DMS 273 (cell line): ENCODE results near the gene ADARB2.
"Not testable (repeated sequence)": the region's sequence is repeated elsewhere in the genome, so short reads cannot be mapped to it uniquely, and the experiment has no call there.

Experiments
- DNase-seq: peaks from one replicate; lab custom pipeline; 2025; ENCODE audit not compliant: unreplicated experiment; lab: John Stamatoyannopoulos, UW

Gene ADARB2

DNA sequence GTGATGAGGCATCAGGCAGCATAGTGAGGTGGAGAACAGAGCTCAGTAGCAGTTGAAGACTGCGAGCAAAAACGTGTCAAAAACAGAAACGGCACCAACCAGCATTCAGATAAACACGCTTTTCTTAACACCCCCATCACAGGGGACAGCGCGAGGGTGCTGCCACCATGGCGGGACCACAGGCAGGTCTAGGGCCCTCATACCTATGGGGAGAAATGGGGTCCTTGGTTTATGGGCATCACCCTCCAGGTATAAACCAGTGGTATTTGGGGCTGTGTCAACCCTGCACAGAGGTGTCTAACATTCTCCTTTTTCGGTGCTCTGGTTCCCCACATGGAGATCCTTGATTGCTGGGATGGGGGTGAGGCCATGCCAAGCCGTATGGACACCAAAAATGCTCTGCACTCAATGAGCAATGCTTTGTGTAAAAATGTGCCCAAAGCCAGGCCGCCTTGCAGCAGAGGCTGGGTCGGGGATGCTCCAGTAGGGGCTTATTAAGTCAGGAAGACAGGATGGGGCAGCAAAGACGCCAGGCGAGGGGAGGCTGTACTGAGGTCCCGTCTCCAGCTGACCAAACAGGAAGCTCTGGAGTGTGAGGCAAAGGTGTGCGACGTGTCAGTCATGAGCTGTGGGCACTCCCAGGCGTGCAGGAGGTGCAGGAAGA lies 489.6 kb downstream of the ADARB2 start:
- DNase-seq: no peak

DNA sequence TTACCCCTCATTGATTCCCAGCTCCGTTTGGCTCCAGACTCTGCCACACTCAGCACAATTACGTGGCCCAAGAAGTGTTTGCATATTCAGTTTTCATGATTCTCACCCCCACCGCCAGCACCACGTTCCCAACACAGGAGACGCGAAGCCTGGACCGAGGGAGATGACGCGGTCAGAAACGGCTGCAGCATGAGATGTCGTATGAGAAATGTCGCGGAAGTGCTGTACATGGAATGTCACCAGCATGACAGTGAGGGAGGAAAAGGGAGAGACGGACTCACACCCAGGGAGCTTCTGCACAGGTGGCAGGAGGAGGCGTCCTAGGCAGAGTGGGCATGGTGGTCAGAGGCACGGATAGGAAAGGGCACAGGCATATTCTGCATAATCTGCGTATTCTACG lies 492.8 kb downstream of the ADARB2 start:
- DNase-seq: no peak

DNA sequence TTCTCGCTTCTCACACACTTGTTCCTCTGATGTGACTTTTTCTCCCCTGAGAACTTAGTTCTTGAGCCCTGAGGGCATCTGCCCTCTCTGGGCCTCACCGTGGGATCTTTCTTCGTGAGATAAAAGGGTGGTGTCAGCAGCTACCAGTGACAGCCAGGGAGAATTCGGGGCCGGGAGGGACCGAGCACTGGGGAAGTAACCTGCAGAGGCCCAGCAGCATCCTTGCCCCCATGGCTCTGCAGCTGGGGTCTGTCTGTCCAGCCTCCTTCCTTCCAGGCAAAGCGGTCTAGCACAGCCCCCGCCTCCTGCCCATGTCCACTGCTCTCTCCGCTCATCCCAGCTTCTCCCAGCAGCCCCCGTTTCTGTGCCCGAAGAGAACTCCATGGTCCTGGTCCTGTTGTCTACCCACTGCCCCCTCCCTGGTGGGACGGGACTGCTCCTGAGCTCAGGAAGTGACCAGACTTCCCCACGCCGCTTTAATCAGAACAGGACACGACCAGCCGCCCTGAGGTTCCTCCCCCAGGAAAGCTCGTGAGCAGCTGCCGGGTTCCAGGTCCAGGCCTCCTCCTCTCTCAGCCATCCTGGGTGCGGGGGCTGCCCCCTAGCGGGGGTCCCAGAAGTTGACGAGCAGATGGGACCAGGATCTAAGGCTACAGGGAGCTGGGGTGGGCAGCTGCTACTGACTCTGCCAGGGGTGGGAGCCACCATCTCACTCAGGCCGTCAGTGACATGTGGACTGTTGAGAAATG lies 493.7 kb downstream of the ADARB2 start:
- DNase-seq: no peak

DNA sequence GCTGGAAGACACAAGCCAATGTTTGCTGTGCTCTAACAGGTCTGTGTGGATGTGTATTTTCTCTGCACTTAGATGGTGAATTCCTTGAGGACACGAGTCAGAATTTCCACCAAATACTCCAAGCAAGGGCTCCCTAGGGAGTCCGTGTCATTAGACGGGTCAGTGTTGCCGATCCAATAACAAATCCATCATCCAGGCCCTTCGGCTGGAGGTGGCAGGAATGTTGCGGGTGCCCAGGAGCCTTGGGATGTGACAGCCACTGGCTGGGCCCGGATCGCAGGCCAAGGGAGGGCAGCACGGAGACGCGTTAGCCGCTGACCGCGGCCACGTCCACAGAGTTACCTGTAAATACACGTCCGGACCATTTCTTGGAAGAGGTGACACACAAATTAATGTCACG lies 494.4 kb downstream of the ADARB2 start:
- DNase-seq: no peak

- DNase-seq: no peak
Observed at GRCh38 chr10:1241973-1242935, 495.1 kb downstream of the ADARB2 start.

- no peak for DNase-seq
Observed at GRCh38 chr10:1241322-1241890, 495.9 kb downstream of the ADARB2 start.

DNA sequence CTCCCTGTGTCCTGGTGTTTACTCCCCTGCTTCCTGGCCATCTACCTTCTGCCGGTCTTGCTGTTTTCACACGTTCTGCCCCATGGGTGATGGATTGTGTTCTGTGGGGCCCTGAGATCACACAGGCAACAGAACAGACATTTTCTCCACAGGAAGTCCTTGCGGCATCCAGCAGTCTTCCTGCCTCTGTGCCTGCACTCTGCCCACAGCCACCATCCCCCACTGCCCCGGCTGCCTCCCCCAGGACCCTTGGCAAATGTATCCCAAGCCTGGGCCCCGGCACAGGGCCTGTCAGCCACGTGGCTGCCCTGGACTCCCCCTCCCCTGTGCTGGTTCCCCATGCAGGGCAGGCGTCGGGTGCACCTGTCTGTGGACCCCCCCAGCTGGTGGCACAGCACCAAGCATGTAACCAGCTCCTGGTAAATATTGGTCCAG lies 497.0 kb downstream of the ADARB2 start:
- no peak for DNase-seq

GRCh38 chr10:1233031-1233430 lies 504.3 kb downstream of the ADARB2 start:
- DNase-seq: no peak

DNA sequence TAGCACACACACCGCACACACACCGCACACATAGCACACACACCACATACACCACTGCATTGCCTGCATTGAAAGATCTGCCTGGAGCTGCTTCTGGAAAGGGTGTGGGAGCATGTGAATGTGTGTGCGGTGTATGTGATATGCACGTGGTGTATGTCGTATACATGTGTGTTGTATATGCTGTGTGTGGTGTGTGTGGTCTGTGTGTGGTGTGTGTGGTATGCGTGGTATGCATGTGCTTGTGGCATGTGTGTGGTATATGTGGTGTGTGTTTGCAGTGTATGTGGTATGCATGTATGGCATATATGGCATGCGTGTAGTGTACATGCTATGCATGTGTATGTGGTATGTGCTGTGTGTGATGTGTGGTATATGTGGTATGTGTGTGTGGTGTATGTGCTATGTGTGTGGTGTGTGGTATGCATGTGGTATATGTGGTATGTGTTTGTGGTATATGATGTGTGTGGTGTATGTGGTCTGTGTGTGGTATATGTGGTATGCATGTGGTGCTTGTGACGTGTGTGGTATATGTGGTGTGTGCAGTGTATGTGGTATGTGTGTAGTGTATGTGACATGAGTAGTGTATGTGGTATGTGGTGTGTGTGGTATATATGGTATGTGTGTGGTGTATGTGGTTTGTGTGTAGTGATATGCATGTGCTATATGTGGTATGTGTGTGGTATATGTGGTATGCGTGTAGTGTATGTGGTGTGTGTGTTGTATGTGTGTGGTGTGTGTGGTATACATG lies 505.0 kb downstream of the ADARB2 start:
- no peak for DNase-seq

- no peak for DNase-seq
Observed at GRCh38 chr10:1230592-1231275, 506.6 kb downstream of the ADARB2 start.

- no peak for DNase-seq
Observed at GRCh38 chr10:1230138-1230537, 507.2 kb downstream of the ADARB2 start.

- no peak for DNase-seq
Observed at GRCh38 chr10:1229574-1229973, 507.8 kb downstream of the ADARB2 start.

DNA sequence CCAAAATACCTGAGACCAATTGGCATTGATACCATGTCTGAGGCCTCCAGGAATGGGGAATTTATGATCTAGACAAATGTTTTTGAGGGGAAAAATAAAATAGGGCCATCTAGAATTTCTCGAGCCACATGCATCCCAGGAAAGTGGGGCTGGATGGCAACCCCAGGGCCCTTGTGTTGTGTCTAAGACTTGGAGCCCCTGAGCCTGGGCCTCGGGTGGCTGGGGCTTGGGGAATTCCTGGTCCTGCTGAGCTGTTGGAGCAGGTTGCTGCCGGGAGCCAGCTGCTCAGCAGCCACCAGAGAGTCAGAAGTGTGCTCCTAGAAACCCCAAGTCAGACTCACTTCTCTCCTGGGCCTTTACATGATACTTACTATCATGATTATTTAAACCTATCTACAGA lies 508.2 kb downstream of the ADARB2 start:
- DNase-seq: no peak

GRCh38 chr10:1228467-1228975 lies 508.8 kb downstream of the ADARB2 start:
- no peak for DNase-seq

- no peak for DNase-seq
Observed at GRCh38 chr10:1227510-1228402, 509.6 kb downstream of the ADARB2 start.

GRCh38 chr10:1226907-1227306 lies 510.4 kb downstream of the ADARB2 start:
- not testable (repeated sequence) for DNase-seq

GRCh38 chr10:1219874-1220273 lies 517.5 kb downstream of the ADARB2 start:
- not testable (repeated sequence) for DNase-seq

GRCh38 chr10:1217661-1218060 lies 519.7 kb downstream of the ADARB2 start:
- no peak for DNase-seq

DNA sequence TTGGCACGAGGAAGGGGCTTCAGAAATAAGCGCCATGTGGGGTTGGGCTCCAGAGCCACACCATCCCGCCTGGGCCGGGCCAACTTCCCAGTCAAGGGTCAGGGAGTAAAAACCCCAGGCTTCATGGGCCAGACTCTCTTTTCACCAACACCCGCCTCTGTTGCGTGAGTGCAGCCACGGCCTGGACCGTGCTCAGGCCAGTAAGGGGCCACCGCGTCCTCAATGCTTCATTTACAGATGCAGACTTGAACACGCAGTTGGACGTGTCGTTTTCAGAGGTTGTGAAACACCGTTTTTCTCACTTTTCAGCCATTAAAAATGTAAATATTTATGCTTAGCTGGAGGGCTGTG lies 520.1 kb downstream of the ADARB2 start:
- DNase-seq: no peak
